Measurements from ENCODE around the gene FADS2.

GRCh38 chr11:61782299-61782698 lies 45.8 kb upstream of the FADS2 start:
- TF ChIP-seq CTCF (IDR thresholded peaks at IDR 0.05; ENCODE audit: low read depth, low read length, poor library complexity, severe bottlenecking) (no peak), EZH2phosphoT487 (IDR thresholded peaks at IDR 0.05; ENCODE audit: borderline replicate concordance, low read length) (no peak)
